Activated gamma-delta T cell treated with Interleukin-2 at 50 U/mL for 16 hours (primary cell): Measurements from ENCODE around the gene FAM83C.
"Not testable (repeated sequence)": the region's sequence is repeated elsewhere in the genome, so short reads cannot be mapped to it uniquely, and the experiment has no call there.

Source experiments
- DNase-seq: peaks from one replicate; pipeline ENCODE4 v3.0.0-alpha.2; 2020

The FAM83C gene

DNA sequence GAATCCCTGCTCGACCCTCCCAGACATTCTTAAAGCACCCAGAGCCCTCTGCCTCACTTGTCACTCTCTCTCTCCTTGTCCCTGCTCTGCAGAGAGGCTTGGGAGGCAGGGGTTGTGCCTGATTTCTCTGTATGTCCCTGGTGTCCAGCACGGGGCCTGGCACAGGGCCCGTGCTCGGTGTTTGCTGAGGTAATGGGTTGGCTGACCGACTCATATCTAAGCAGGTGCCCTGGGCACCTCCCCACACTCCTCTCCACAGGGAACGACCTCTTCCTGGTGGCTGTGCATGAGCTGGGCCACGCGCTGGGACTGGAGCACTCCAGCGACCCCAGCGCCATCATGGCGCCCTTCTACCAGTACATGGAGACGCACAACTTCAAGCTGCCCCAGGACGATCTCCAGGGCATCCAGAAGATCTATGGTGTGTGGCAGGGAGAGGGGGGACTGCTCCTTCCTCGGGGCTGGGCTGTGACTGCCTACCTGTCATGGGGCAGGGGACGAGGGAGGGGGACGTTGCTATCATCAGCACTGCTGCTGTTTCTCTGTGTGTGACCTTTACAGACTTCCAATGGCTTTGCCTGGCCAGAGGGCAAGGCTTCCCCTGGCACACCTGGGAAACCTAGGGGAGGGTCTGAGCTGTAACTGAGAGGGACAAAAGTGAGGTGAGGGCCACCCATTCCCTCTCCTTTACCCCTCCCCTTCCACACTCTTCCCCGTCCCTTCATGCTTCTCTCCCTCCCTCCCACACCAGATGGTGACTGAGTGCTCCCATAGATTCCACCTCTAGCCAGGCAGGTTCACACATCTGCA, 28.5 kb downstream of the FAM83C start:
- no peak for DNase-seq

DNA sequence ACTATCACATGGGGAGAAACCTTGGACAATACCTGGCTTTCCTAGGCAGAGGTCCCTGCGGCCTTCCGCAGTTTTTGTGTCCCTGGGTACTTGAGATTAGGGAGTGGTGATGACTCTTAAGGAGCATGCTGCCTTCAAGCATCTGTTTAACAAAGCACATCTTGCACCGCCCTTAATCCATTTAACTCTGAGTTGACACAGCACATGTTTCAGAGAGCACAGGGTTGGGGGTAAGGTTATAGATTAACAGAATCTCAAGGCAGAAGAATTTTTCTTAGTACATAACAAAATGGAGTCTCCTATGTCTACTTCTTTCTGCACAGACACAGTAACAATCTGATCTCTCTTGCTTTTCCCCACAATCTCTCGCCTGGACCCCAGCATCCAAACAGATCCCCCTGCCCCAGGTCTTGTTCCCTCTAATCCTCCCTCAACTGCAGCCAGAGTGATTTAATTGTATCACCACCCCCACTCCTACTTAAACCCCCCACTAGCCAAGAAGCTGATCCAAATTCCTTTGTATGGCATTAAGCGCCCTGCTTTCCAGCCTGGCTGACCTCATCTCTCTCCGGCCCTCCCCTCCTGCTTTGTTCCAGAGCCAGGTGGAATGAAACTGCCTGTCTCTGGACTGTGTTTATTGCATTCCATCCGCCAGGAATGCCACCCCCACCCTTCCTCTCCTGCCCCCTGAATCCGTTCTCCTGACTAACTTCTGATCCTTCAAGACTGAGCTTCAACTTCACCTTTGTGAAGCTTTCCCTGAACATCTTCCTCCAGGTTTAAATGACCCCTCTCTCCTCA, 29.3 kb downstream of the FAM83C start:
- not testable (repeated sequence) for DNase-seq

DNA sequence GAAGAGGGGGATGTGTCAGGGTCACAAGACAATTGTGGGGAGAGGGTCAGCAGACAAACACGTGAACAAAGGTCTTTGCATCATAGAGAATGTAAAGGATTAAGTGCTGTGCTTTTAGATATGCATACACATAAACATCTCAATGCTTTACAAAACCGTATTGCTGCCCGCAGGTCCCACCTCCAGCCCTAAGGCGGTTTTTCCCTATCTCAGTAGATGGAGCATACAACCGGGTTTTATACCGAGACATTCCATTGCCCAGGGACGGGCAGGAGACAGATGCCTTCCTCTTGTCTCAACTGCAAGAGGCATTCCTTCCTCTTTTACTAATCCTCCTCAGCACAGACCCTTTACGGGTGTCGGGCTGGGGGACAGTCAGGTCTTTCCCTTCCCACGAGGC, 29.9 kb downstream of the FAM83C start:
- not testable (repeated sequence) for DNase-seq

DNA sequence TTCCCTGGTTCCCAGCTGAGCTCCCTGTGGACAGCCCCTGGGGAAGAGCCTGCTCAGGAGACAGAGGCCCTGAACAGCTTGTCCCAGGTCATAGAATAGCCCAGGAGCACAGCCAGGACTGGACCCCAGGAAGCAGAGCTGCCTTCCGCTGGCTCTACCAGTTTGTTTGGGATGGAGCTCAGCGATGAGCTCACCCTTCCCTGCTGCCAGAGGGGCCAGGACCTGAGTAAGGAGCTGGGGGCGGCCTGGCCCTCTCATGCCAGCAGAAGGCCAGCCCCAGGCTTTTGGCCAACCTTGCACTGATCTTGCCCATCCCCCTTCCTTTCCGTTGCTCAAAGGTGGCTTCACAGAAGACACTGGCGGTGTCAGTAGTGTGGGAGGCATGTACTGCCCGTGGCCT, 31.8 kb downstream of the FAM83C start:
- no peak for DNase-seq

DNA sequence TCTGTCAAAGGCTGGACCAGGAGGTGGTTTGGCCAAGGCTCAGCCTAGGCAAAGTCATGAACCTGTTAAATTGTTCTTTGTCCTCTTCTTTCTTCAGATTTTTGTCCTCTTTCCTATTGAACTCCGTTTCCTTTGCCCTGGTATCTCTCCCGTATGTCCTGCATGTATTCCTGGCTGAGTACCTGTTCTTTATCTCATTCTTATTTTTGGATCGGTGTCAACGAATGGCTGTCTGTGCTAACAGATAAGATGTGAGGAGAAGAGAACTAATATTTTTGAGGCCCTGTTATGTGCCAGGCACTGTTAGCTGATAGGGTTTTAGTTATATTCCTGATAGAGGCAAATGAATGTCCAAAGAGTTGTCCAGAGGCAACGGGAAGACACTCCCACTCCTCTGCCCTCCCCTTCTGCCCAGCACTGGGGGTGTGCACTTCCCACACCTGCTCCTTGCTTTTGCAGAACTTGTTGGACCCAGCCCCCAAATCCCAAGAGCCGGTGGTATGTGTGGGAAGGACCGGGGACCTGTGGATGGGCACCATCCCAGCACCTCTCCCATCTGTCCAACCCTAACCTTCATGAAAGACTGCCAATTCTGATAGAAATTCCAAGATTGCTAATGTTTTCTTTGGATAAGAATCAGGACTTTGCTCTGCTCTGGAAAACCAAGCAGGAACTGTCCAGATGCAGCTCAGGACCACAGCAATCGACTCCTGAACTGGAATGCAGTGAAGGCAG, 34.9 kb downstream of the FAM83C start:
- DNase-seq = no peak

DNA sequence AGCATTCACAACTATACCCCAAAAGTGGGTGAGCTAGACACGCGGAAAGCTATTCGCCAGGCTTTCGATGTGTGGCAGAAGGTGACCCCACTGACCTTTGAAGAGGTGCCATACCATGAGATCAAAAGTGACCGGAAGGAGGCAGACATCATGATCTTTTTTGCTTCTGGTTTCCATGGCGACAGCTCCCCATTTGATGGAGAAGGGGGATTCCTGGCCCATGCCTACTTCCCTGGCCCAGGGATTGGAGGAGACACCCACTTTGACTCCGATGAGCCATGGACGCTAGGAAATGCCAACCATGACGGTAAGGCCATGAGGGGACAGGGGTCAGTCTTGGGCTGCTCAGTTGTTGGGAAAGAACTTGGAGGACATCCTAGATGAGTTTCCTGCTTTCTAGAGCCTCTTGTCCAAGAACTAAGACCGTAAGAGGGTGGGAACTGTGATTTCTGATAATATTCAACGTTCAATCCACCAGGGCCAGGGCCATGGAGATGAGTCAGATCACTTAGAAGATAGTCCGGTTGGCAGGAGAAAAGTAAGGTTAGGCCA, 37.7 kb downstream of the FAM83C start:
- no peak for DNase-seq

DNA sequence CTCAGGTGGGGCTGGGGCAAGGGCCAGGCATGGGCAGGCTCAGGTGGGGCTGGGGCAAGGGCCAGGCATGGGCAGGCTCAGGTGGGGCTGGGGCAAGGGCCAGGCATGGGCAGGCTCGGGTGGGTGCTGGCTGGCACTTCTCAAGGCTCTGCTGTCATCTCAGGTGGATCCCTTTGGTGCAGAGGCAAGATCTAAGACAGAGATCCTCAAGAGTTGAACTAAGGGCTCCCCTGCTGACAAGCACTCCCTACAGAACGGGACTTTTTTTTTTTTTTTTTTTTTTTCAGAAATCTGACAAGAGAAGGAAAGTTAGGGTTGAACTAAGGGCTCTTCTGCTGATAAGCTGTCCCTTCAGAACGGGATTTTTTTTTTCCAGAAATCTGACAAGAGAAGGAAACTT, 39.2 kb downstream of the FAM83C start:
- no peak for DNase-seq

DNA sequence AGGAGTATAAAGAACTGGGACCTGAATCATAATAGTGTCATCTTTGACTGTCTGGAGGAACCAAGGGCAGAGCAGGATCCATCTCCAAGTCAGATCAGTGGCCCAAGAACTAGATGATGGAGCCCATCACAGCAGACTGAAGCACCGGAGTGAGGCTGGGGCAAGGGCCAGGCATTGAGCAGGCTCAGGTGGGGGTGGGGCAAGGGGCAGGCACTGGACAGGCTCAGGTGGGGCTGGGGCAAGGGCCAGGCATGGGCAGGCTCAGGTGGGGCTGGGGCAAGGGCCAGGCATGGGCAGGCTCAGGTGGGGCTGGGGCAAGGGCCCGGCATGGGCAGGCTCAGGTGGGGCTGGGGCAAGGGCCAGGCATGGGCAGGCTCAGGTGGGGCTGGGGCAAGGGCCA, 39.6 kb downstream of the FAM83C start:
- DNase-seq = not testable (repeated sequence)

DNA sequence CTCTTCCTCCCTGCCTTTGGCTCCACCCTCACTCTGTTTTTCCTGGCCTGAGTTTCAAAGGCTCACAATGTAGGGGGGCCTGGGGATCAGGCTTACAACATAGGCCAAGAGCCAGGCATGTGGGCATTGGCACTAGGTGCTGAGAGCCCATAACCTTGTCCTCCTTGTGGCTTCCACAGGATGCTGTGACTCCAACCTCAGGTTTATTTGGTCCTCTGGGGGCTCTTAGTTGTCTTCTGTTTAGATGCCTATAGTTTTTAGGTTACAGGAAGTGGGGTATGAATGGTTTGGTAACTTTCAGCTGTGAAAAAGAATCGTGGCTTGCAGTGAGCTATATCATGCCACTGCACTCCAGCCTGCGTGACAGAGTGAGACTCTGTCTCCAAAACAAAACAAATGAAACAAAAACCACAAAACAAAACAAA, 40.2 kb downstream of the FAM83C start:
- DNase-seq = peak; percentile 64

DNA sequence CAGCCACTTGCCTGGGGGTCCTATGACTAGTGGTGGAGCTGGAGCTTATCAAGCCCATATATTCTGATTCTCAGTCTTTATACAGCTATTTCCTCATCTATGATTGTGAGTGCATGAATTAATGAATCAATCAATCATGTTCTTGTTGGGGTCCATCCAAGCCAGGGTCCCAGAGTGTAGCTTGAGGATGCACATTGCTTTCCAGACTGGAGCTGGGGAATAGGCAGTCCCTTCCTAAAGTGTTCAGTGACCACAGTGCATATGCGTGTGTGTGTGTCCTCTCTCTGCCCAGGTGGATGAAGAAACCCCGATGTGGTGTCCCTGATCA, 40.6 kb downstream of the FAM83C start:
- DNase-seq = no peak

DNA sequence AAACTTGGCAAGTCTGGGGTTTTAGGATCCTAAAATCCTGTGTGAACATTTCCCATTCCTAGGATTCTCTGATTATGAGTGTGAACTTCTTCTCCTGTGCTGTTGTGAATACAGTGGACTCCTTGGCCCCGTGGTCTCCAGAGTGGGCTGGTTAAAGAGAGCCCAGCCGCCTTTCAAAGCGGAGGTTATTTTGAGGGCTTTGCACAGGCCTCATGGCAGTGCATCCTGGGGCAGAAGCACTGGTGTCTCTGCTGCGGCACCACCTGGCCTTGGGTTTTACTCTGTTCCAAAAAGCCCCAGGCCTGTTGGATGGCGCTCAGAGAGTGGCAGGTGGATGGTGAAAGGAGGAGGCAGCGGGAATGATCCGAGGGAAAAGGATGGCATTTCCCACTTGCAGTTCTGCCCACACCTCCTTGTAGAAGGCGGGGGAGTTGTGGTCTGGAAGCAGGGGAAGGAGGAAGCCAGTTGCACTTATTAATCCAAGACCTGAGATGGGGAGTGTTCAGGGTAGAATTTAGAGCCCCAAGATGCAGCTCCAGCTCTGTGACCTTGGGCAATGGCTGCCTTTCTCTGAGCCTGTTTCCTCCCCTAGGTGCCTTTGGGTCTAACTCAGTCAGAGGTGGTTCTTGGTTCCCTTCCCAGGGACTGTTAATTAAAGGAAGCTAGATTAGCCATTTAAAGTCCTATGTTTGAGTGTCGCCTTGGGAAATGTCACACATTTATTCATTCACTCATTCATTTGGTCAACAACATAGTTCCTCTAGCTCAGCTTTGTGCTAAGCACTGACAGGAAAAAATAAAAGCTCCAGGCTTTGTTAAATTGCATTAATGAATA, 43.4 kb downstream of the FAM83C start:
- DNase-seq = no peak

DNA sequence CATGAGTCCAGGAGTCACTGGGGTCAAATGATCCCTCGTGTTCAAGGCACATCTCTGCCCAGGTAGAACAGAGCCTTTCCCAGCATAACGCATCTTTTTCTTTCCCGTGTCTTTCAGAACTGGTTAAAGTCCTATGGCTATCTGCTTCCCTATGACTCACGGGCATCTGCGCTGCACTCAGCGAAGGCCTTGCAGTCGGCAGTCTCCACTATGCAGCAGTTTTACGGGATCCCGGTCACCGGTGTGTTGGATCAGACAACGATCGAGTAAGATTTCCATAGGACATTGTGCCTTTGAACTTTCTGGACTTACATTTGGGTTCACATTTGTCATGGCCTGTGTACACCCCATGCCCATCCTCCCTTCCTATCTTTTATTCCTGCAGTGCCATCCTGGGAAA, 45.5 kb downstream of the FAM83C start:
- no peak for DNase-seq

DNA sequence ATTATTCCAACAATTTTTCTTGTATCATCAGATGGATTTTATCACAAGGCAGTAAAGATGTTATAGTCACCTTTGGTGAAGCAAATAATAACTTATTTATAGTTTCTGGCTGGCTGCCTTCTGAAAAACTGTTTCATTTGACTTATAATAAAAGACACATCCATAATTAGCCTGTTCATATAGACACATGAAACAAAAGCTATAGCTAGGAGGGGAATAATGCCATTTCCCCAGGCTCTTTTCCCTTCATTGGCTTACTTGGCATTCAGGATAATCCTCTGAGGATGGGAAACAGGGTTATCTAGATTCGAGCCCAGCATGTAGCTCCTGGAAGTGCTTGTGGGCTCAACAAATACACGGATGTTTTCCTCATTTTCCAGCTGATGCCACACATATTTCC, 48.2 kb downstream of the FAM83C start:
- no peak for DNase-seq

DNA sequence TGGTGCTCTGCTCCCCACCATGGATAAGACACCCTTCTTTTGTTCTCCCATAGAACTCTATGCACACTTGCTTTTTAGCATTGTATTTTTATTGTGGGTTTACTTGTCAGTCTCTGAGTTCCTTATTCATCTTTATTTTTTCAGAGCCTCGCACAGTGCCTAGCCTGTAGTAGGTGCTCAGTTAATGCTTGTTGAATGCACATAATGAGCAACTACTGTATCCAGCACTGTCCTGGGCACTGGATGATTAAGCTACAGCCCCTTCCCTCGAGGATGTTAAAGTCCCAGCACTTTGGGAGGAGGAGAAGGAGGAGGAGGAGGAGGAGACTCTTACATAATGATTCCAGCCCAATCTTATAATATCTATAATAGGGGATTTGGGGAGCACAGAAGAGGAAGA, 48.9 kb downstream of the FAM83C start:
- no peak for DNase-seq

DNA sequence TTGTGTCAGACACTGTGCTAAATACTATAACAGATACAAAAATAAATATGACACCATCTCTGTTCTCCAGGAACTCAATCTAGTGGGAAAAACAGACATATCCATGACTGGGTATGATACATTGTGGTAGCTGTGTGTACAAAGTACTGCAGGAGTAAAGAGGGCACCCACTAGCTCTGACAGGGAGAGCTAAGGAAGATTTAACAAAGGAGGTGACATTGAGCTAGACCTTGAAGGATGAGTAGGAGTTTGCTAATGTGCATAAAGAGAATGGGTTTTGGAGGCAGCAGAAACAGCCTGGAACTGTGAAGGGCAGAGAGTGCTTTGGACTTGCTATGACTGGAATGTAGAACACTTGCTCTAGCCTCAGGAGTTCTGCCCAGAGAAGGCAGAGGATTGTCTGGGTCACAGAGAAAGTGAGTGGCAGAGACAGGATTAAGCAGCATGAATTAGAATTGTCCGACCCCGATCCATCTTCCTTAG, 51.4 kb downstream of the FAM83C start:
- no peak for DNase-seq

DNA sequence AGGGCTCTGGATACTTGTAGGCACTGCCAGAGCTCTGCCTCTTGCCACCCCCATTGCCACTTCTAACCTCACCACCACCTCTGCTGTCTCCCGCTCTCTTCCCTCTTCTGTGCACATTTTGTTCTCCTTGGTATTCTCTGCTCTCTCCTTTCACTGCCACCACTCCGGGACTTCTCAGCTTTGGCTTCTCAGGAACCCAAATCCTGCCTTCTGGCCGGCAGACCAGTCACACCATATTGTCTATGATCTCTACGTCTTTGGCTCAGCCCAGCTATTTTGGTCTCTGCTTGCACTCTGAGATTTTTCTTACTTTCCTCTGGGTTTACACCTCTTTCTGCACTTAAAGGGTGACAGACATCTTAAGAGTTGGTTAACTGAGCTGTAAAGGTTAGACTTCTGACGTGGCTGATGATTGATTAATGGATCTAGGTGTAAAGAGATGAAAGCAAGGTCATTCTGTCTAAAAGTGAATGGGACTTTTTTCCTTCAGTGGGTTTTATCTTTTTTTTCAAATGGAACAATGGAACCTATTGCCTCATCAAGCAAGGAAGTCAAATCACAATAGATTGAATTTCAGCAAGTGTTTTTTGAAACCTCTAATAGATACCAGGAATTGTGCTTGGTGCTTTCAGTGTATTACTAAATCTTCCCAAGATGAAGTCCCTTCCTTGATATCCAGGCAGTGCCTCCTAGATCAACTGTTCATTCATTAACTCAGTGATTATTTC, 52.0 kb downstream of the FAM83C start:
- no peak for DNase-seq

DNA sequence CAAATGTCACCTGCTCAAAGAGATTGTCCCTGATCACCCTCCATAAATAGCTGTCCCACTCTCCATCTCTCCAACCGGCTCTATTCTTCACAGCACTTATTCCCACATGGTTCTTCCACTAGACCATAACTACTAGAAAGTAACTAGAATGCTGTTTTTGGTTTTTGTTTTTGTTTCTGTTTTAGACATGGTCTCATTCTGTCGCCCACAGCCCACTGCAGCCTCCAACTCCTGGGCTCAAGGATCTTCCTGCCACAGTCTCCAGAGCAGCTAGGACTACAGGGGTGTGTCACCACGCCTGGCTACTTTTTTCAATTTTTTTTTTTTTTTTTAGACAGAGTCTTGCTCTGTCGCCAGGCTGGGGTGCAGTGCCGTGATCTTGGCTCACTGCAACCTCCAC, 53.5 kb downstream of the FAM83C start:
- no peak for DNase-seq

DNA sequence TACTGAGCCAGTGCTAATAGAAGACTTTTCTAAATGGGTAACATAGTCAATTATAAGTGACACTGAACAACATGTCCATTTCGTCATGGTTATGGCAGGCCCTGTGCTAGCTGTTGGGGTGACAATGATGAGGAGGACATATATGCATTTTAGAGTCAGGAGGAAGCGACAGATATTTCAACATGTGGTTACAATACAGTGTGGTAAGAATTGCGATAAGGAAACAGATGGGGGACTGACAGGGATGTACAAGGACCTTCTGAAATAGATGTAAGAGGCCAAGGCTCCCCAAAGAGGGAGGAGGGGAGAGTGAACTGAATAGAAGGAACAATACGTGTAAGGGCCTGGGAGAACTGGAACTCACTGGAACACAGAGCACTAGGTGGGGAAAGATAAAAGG, 54.1 kb downstream of the FAM83C start:
- no peak for DNase-seq

DNA sequence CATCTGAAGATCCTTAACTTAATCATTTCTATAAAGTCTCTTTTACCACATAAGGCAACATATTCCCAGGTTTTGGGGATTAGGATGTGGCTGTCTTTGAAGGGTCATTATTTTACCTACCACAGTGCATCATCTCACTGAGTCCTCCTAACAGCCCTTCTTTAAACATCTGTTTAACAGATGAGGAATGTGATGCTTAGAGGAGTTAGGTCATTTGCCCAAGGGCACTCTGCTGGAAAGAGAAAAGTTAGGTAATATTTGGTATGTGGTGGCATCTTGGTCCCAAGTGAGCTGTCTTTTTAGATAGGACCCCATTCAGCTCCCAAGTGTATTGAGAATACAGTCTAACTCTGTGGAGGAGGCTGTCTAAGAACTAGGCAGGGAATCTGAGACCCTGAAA, 54.7 kb downstream of the FAM83C start:
- DNase-seq = no peak

DNA sequence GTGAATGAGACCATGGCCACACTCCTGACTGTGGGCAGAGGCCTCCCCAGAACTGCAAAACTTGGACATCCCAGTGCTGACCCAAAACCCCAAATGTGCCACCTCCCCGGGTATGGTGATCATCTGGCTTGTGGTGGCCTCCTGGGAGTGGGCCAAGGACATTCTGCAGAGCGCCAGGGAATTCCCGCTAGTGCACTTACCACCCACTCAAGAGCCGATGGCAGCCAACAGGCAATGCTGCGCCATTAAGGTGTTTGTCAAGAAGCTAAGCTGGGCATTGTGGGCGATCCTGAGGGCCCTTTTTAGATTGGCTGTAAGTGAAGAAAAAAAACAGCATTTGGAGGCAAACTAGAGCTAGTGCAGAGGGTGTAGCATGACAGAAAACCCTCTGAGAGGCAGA, 56.3 kb downstream of the FAM83C start:
- DNase-seq = no peak
